ENCODE data around the gene GPX7. TPM values are rescaled to one million over a fixed set of nuclear protein-coding genes. Genes with fewer than 3 reads are reported as not detected.

Gene GPX7
- total RNA-seq, 1 donor from 2014 or later, result 103 TPM

- no peak for DNase-seq (ENCODE audit: low read depth)
Observed at GRCh38 chr1:52585474-52585873, 16.7 kb upstream of the GPX7 start.

DNA sequence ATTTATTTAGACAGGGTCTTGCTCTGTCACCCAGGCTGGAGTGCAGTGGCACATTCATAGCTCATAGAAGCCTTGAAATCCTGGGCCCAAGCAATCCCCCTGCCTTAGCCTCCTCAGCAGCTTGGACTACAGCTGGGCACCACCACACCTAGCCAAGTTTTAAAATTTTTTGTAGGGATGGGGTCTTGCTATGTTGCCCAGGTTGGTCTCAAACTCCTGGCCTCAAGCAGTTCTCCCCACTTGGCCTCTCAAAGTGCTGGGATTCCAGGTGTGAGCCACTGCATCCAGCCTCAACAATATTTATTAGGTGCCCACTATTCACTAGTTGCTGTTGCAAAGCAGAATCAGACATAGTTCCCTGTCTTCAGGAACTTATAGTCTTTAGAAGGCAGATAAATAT, 14.1 kb upstream of the GPX7 start:
- no peak for DNase-seq (ENCODE audit: low read depth)

- DNase-seq (ENCODE audit: low read depth), result no peak
Observed at GRCh38 chr1:52588535-52588934, 13.6 kb upstream of the GPX7 start.

GRCh38 chr1:52590266-52590665, 11.9 kb upstream of the GPX7 start:
- no peak for DNase-seq (ENCODE audit: low read depth)

GRCh38 chr1:52592637-52593323, 9.4 kb upstream of the GPX7 start:
- DNase-seq (ENCODE audit: low read depth), result peak; percentile 84

DNA sequence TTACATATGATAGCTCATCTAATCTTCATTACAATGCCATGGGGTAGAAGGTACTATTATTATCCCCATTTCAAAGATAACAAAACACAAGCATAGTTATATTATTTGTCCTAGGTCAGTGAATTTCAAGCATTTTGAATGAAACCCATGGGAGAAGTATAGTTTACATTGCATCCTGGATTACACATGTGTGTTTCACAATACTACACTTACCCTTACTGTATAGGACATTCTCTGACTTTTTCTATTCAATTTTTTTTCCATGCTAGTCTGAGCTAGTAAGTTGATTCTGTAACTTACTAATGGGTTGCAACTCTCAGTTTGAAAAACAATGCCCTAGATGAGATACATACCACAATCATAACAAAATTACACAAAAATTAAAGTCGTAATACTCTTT, 8.7 kb upstream of the GPX7 start:
- DNase-seq (ENCODE audit: low read depth), result no peak

GRCh38 chr1:52595061-52595460, 7.1 kb upstream of the GPX7 start:
- DNase-seq (ENCODE audit: low read depth), result no peak

GRCh38 chr1:52597912-52598311, 4.3 kb upstream of the GPX7 start:
- DNase-seq (ENCODE audit: low read depth), result no peak

DNA sequence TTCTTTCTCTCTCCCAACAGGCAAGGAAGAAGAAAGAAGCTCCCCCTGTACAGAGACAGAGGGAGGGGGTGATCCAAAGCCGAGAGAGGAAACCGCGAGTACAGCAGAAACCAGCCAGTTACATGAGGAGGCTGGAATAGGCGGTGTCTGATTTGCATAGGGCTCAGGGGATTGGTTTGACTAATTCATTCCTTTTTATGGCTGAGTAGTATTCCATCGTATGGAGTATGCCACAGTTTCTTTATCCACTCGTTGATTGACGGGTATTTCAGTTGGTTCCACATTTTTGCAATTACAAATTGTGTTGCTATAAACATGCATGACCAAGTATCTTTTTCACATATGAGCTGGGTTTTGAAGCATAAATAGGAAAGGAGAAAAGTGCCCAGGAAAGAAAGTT, 3.4 kb upstream of the GPX7 start:
- DNase-seq (ENCODE audit: low read depth), result no peak

DNA sequence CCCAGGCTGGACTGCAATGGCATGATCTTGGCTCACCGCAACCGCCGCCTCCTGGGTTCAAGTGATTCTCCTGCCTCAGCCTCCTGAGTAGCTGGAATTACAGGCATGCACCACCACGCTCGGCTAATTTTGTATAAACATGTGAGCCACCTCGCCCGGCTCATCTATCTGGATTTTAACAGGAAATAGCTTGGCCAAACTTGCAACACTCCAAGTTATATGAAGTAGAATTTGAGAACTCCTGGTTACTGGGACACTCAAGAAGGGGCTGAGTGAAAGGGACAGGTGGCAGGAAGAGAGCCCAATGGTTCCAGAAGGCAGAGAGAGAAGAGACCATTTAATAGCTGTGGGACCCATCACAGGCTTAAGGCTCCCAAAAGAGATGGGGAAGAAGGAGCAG, 2.9 kb upstream of the GPX7 start:
- DNase-seq (ENCODE audit: low read depth), result peak; percentile 88

GRCh38 chr1:52600533-52601179, 1.5 kb upstream of the GPX7 start:
- no peak for DNase-seq (ENCODE audit: low read depth)

GRCh38 chr1:52601519-52601918, 652 bp upstream of the GPX7 start:
- DNase-seq (ENCODE audit: low read depth), result no peak

GRCh38 chr1:52602856-52603600, 857 bp downstream of the GPX7 start:
- DNase-seq (ENCODE audit: low read depth), result peak; percentile 37

DNA sequence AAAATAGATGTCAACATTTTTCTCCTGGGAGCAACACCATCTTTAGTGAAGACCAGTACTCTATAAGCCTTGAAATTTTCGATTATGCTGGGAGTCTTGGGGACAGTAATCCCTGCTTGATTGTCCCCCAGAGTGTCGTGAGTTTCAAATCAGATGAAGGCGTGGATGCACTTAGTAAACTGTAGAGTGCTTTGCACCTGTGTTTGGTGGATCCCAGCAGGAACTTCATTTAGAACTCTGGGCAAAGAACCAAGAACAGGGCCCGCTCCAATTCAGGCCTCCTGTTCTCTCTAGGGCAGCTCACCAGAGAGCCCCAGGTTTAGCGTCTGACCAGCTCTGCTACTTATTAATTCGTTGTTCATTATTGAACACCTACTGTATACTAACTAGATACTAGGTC, 1.5 kb downstream of the GPX7 start:
- peak; percentile 37 for DNase-seq (ENCODE audit: low read depth)

DNA sequence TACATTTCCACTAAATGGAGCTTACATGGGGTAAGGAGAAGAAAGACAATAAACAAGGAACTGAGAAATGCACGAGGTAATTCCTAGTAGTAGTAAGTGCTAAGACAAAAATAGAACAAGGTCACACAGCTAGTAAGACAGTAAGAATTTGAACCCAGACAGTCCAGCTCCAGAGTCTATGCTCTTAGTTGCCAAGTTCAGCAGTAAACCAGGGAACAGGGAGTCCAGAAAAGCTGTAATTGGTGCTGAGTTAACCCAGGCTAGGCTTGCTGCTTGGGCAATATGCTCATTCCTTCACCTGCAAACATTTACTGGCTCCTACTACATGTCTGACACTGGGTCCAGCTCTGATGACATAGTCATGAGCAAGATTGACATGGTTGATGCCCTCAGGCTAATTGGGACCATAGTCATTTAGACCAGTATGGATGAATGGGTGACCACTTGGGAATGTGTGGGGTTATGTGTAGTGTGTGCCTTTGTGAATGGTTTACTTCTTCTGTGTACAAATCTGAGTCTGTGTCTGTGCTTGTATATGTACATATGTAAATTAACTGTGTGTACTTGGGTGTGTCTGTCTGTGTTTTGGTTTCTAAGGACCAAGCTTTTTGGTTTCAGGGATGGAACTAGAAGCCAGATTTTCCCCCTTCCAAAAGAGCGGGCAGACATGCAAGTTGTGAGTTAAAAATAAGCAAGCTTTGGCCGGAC, 2.0 kb downstream of the GPX7 start:
- peak; percentile 18 for DNase-seq (ENCODE audit: low read depth)

- DNase-seq (ENCODE audit: low read depth), result no peak
Observed at GRCh38 chr1:52613636-52614373, 11.6 kb downstream of the GPX7 start.

- no peak for DNase-seq (ENCODE audit: low read depth)
Observed at GRCh38 chr1:52614671-52615070, 12.5 kb downstream of the GPX7 start.

DNA sequence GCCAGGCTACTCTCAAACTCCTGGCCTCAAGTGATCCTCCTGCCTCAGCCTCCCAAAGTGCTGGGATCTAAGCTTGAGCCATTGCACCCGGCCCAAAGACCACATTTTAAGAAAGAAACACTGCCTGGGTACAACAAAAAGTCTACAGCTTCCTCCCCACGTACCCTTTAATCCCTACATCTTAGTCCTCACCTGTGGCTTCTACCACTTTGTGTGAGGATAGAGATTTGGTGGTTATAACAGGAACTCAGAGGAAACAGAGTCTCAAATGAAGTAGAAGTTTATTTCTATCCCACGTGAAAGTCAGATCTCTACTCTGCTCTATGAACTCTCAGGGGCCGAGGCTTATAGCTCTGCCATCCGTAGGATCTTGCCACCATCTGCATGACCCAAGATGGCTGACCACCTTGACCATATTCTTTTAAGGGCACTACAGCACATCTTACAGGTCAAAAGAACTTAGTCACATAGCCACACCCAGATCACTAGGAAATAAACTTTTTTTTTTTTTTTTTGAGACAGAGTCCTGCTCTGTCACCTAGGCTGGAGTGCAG, 13.4 kb downstream of the GPX7 start:
- no peak for DNase-seq (ENCODE audit: low read depth)

DNA sequence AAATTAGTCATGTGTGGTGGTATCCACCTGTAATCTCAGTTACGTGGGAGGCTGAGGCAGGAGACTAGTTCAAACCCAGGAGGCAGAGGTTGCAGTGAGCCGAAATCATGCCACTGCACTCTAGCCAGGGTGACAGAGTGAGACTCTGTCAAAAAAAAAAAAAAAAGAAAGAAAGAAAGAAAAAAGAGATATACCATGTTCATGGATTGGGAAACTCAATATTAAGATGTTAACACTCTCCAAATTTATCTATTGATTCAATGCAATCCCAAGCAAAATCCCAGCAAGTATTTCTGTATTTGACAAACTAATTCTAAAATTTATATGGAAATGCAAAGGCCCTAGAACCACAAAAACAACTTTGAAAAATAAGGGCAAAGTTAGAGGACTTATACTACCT, 19.8 kb downstream of the GPX7 start:
- DNase-seq (ENCODE audit: low read depth), result no peak

DNA sequence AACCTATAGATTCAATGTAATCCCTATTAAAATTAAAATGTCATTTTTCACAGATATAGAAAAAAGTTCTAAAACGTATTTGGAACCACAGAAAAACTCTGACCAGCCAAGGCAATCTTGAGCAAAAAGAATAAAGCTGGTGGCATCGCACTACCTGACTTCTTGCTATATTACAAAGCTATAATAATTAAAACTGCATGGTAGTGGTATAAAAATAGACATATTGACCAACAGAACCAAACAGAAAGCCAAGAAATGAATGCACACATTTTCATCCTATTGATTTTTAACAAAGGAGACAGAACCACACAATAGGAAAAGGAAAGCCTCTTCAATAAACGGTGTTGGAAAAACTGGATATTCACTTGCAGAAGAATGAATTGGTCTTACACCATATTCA, 21.6 kb downstream of the GPX7 start:
- no peak for DNase-seq (ENCODE audit: low read depth)

DNA sequence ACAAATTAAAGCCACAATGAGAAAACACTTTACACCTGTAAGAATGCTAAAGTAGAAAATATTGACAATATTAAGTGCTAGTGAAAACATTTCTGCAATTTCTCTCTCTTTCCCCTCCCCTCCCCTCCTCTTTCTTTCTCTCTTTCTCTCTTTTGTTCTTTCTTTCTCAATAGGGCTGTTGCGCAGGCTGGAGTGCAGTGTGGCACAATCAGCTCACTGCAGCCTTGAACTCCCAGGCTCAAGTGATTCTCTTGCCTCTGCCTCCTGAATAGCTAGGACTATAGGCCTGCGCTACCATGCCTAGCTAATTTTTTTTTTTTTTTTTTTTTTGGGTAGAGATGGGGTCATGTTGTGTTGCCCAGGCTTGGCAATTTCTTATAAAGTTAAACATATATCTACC, 24.9 kb downstream of the GPX7 start:
- DNase-seq (ENCODE audit: low read depth), result no peak

Data from myocyte (in vitro differentiated cells).